GM12801 (cell line): ENCODE results near the gene MAJIN.

ENCODE experiments used
- CTCF ChIP-seq: IDR thresholded peaks from one replicate; pipeline ENCODE4 v1.5.1; 2011; ENCODE audit warnings: control low read depth; ENCODE audit not compliant: insufficient read length; ENCODE audit errors: extremely low read depth

Gene MAJIN

DNA sequence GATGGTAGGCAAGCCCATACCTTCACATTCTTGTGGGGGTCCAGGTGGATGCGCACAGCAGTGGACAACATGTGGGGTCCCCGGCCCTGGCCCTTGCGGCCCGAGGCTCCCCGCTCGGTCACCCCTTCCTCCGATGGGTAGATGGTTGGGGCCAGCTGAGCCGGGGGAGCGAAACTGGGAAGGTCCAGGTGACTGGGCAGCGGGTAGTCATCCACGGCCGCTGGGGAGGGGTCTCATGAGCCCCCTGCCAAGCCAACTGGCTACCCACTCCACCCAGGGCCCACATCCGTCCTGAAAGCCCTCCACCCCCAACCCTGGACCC is 65.6 kb downstream of the MAJIN start:
- TF ChIP-seq CTCF, result no peak

DNA sequence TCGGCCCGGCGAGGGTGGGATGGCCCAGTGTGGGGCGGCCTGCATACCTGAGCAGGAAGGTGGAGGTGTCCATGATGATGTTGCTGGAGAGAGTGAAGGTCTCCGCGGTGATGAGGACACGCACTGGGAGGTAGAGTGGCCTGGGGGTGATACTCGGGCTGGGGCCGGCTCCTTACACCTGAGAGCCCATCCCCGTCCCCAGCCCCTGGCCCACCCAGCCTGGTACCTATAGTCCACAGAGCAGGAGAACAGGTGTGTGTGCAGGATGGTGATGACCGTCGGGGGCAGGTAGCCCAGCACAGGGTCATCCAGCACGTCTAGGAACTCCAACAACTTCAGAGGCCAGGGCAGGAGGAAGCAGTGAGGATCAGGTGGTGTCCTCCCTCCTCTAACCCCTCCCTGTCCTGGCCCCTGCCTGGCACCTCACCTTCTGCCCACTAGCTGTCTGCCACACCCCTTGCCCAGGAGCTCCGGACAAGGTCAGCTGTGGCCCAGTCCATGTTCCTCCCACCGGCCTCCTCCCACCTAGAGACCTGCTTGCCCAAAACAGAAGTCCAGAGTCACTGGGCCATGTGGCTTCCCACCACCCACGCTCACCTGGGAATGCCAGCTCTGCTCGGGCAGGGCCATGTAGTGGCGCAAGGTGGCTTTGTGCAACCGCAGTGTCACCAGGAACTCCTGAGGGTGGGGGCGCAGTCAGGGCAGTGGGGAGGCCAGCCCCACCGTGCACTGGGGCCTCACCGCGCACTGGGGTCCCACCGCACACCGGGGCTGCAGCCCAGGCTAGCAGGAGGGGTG is 66.2 kb downstream of the MAJIN start:
- TF ChIP-seq CTCF, result no peak

GRCh38 chr11:64903291-64903833 is 68.5 kb downstream of the MAJIN start:
- TF ChIP-seq CTCF, result no peak

- TF ChIP-seq CTCF, result no peak
Measured at GRCh38 chr11:64902102-64902900, 69.6 kb downstream of the MAJIN start.

GRCh38 chr11:64900774-64901173 is 71.1 kb downstream of the MAJIN start:
- TF ChIP-seq CTCF, result no peak

DNA sequence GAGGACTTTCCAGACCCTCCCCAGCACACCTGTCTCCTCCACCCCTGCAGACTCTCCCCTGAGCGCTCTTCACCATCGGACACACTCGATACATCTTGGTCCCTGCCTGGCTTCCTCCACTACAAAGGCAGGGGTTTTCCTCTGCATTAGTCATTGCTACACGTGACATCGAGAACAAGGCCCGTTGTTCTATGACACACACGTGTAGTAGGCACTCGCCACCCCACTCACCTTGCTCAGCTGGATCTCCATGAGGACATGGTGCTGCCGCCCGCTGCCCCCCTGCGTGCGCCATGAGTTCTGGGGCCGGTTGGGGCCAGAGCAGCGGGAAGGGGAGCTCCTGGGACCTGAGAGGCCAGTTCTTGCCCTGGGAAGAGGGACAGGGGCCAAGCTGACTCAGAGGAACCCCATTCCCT is 71.6 kb downstream of the MAJIN start:
- TF ChIP-seq CTCF, result no peak

DNA sequence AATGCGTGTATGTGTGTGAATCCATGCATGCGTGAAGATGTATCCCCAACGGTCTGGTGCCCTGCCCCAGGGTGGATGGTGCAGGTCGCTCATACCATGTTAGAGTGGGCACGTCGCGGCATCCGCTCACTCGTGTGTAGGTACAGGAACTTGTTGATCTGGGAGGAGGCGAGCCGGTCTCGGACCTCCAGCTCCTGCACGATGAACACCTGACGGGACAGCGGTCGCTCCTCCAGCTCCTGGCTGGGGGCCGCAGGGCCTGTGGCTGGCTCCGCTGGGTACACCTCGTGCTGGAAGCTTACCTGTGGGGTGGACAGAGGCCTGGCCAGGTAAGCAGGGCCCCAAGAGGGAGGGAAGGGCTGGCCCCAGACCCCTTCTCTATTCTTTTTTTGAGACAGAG is 73.4 kb downstream of the MAJIN start:
- TF ChIP-seq CTCF, result no peak
